K562 (cell line): ENCODE data around the gene NKG7. TPM values are rescaled to one million over a fixed set of nuclear protein-coding genes. Genes with fewer than 3 reads are reported as not detected.

ENCODE experiments used
- E2F6 ChIP-seq, 2 experiments: IDR thresholded peaks; 2 replicates each; pipeline ENCODE4 v1.6.1; 2011; ENCODE audit warnings: borderline replicate concordance in 1 of 2, control low read depth in 1 of 2, low read depth in 1 of 2, low read length in 1 of 2, mild to moderate bottlenecking in 1 of 2, mixed read lengths in 1 of 2, moderate library complexity in 1 of 2; ENCODE audit not compliant: insufficient read depth in 1 of 2, insufficient read length in 1 of 2, poor library complexity in 1 of 2, severe bottlenecking in 1 of 2; ENCODE audit errors: extremely low read depth in 1 of 2
- FOXA1 ChIP-seq: fragments of 450-650 bp; IDR thresholded peaks from 2 replicates; pipeline ENCODE4 v1.6.1; 2016; ENCODE audit warnings: mild to moderate bottlenecking, borderline replicate concordance
- GMEB1 ChIP-seq: fragments of 250-450 bp; sonication (Bioruptor Pico); IDR thresholded peaks from 2 replicates; pipeline ENCODE4 v1.4.0; 2020; ENCODE audit warnings: mild to moderate bottlenecking
- GTF2E2 ChIP-seq: fragments of 200-800 bp; sonication (Bioruptor generic); IDR thresholded peaks from 2 replicates; pipeline ENCODE4 v1.6.1; 2016; ENCODE audit warnings: missing genetic modification characterization, missing compliant biosample characterization
- MNT ChIP-seq, 2 experiments: fragments of 450-650 bp; conservative IDR thresholded peaks; 2 replicates each; pipeline ENCODE4 v1.6.1; 2017; ENCODE audit warnings: mild to moderate bottlenecking in 2 of 2, moderate library complexity in 2 of 2
- PML ChIP-seq: IDR thresholded peaks from 2 replicates; pipeline ENCODE4 v1.6.1; 2012; ENCODE audit warnings: low read length, inconsistent platforms
- RREB1 ChIP-seq: fragments of 250-450 bp; sonication (Bioruptor Pico); IDR thresholded peaks from 2 replicates; pipeline ENCODE4 v1.4.0; 2020
- SMAD4 ChIP-seq: fragments of 250-450 bp; sonication (Bioruptor Pico); conservative IDR thresholded peaks from 2 replicates; pipeline ENCODE4 v1.8.0; 2021; ENCODE audit warnings: inconsistent platforms, mild to moderate bottlenecking, moderate library complexity
- THAP12 ChIP-seq: fragments of 250-450 bp; sonication (Bioruptor Pico); IDR thresholded peaks from 2 replicates; pipeline ENCODE4 v1.9.0; 2021; ENCODE audit warnings: mild to moderate bottlenecking, inconsistent platforms
- ZBTB43 ChIP-seq: sonication (generic); formaldehyde crosslinking; IDR thresholded peaks from 2 replicates; pipeline ENCODE4 v1.8.0; 2023; ENCODE audit warnings: mild to moderate bottlenecking, missing genetic modification reagents
- polyA plus RNA-seq, 8 experiments: library from polyadenylated mRNA; depleted of rRNA in 4 of 8; stranded (reverse) in 5 of 8; unstranded in 3 of 8; fragments of >200 nt; fragmentation: Nextera tagmentation in 2 of 8; fragmentation: Illumina TruSeq in 1 of 8; extraction: Ambion mirVana in 2 of 8; extraction: Trizol in 1 of 8; gene quantifications; 2 replicates each; pipeline versions ENCODE4 v1.2.1 to v1.2.3, GENCODE V29; 2011 to 2014; ENCODE audit warnings: inconsistent platforms in 1 of 8, missing spikeins in 1 of 8
- total RNA-seq, 7 experiments: library from RNA; depleted of rRNA in 6 of 7; stranded (reverse); fragments of >200 nt in 6 of 7; fragmentation: Illumina TruSeq in 2 of 7; extraction: Trizol in 2 of 7; gene quantifications; 2 replicates each; pipeline versions ENCODE4 v1.2.1 to v1.2.3, GENCODE V29; 2011 to 2021; ENCODE audit warnings: low replicate concordance in 1 of 7

Gene NKG7
- total and polyA plus RNA-seq, 9 of the 15 experiments (the other 6 are each of a cell fraction or from before 2014, with no cell fraction given): 0.30 to 0.70 (median 0.51) TPM; not detected in 2

GRCh38 chr19:51327066-51328001, 45.1 kb downstream of the NKG7 start (continued):
- TF ChIP-seq THAP12 (no peak), GMEB1 (peak; percentile 74), MNT (conservative IDR thresholded peaks at IDR 0.05) (peak in 1 of 2 experiments; percentile 51; a peak in 1 of 4 replicates), PML (no peak), ZBTB43 (CRISPR knock-in tag) (no peak), RREB1 (CRISPR knock-in tag) (no peak), E2F6 (IDR thresholded peaks at IDR 0.05; ENCODE audit: borderline replicate concordance in 1 of 2, extremely low read depth in 1 of 2, insufficient read depth in 1 of 2, insufficient read length in 1 of 2, low read depth in 1 of 2, low read length in 1 of 2, poor library complexity in 1 of 2, severe bottlenecking in 1 of 2) (peak; percentile 63 to 80), FOXA1 (no peak), SMAD4 (CRISPR knock-in tag) (peak; percentile 49), GTF2E2 (tag) (no peak)
